HuH-7 (cell line): Measurements from ENCODE around the gene MARCO.
"Not testable (repeated sequence)": the region's sequence is repeated elsewhere in the genome, so short reads cannot be mapped to it uniquely, and the experiment has no call there.

Source experiments
- DNase-seq: peaks from one replicate; pipeline ENCODE4 v3.0.0; 2011; ENCODE audit warnings: low spot score

MARCO gene

GRCh38 chr2:119006441-119006840 lies 64.4 kb downstream of the MARCO start:
- no peak for DNase-seq

DNA sequence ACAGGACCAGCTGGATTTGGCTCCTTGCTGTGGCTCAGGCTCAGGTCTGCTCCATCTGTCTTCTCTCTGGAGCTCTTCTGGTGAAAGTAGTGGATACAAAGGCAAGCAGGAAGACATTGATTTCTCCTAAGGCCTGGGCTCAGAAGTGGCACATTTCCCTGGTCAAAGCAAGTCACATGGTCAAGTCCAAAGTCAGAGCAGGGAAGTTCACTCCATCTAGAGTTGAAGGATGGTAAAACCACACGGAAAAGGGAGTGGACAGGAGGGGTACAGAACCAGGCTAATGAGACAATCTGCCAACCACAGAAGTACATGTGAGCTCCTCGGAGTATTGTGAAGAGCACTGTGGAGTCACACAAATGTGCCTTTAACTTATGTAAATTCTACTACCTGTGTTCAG lies 66.1 kb downstream of the MARCO start:
- peak; percentile 49 for DNase-seq

DNA sequence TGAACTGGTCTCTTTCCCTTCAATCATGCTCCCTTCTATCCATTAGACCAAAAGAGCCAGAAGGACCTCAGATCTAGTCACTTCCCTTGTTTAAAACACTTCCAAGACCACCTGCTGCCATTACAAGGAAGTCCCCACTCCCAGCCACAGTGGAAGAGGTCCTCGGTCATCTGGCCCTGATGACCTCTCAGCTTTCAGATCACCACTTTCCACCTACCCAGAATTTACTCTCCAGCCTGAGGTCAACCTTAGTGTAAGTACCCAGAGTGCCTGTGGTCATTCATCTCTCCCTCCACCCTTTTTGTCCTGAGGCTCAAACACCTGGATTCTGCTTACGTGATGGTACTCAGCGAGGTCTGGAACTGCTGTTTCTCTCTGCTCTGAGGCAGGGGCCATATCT lies 67.1 kb downstream of the MARCO start:
- DNase-seq, result no peak

DNA sequence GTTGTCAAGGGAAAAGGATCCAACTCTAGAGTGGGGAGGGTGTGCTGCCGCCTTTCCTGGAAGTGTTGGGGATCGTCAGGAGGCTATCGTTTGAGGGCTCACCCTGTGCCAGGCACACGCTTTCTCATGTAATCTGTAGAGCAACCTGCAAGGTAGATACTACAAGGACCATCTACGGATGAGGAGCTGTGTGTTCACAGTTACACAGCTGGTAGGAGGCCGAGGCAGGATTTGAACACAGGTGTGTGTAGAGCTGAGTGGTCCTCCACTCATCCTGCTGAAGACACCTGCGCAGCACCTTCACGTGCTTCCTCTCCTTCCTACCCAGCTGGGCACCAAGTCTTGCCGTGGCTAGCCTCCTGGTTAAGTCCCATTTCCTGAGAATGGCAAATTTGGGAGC lies 68.3 kb downstream of the MARCO start:
- no peak for DNase-seq

- peak; percentile 73 for DNase-seq
These were observed 69.3 kb downstream of the MARCO start for GRCh38 chr2:119011162-119011909.

- DNase-seq, result no peak
These were observed 69.9 kb downstream of the MARCO start for GRCh38 chr2:119011910-119012209.

DNA sequence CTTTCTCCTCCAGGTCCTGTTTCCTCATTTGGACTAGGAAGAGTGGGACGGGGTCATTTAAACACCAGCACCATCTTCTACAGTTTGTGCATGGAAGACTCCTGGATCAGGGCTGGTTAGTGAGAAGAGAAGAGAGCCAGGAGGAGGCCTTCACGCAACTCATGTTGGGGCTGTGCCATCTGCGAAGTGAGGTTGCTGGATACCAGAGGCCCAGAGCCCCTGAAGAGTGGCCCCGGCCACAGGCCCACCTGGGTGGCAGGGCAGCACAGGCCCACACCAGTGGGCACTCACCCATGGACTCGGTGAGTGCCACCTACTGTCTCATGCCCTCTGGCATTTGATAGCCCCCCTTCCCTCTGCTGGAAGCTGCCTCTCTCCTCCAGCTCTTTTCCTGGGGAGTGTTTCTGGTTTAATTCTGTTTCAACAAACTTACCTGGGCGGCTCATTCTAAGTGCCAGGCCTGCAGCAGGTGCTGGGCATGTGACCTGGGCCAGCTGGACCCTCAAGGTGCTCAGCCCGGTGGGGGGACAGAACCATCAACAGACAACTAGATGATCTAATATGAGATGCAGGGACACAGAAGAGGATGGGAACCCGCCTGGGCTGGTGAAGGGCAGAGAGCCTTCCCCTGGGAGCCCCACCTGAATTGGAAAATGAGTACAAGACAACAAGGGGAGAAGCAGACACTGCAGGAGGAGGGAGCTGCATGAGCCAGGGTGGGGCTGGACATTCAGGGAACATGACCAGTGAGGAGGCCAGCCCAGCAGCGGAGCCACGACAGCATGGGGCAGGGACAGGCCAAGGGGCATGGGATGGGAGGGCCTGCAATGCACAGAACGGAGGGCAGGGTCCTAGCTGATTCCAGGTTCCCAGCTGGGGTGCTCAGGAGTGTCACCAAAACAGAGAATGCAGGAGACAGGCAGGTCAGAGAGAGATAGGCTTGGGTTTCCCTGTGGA lies 70.6 kb downstream of the MARCO start:
- DNase-seq, result no peak

DNA sequence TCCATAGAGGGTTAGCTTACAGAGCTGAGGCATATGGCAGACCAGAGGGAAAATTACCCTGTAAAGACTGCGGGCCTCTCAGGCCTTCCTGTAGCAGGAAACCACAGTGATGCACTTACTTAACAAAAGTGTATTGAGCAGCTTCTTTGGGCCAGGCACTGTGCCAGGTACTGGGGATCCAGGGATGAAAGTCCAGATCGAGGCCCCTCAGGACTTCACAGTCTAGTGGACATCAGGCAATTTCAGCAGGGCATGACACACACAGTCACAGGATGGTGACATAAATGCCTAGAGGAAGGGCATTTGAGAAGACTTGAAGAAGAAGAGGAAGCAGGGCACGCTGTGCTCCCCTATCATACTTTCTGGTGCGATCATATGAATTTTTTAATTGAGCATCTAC lies 71.7 kb downstream of the MARCO start:
- no peak for DNase-seq

DNA sequence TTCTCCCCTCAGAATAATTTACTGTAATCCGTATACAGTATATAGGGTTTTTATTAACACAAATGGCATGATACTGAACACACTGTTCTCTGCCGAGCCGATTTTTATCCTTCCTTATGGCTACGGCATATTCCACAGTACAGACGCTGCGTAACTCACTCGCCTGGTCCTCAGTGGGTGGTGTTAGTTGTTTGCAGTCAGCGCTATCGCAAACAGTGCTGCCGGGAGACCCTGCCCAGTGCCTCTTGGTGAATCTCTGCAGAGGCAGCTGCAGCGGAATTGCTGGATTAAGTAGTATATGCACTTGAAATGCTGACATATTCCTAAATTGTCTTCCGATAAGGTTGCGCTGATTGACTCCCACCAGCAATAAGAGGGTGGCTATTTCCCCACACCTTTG lies 73.9 kb downstream of the MARCO start:
- peak; percentile 19 for DNase-seq

- DNase-seq, result no peak
These were observed 77.5 kb downstream of the MARCO start for GRCh38 chr2:119019521-119019920.

DNA sequence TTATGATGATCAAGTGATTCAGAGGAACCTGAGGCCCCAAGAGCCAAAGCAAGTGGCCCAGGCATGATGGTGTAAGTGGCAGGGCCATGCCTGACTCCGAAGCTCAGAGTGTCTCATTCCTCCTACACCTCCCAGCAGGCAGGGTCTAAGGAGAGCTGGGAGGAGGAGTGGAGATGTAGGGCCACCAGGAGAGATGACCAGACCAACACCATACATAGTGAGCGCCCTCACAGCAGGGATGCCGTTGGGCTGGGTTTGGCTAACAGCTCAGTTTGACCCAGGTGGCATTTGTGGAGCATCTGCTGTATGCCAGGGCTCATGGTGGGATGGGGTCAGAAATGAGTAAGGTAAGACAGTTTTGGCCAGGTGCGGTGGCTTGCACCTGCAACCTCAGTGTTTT lies 80.7 kb downstream of the MARCO start:
- DNase-seq, result no peak

DNA sequence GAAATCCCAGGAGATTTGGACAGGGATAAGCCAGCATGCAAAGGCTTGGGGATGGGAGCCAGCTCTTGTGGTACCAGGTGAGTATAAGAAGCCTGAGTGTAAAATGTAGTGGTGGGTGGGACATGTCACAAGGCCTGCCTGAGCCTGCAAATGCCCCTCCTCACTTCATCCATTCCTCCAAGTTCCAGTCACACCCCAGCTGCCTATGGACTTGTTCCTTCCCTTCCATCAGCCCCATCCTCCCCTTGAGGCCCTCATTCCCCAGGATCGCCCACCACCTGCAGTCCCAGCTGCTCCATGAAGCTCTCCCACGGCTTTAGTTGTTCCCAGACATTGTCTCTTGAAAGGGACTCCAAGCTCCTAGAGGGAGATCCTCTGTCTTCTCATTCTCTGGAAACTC lies 81.5 kb downstream of the MARCO start:
- no peak for DNase-seq

- no peak for DNase-seq
These were observed 82.2 kb downstream of the MARCO start for GRCh38 chr2:119024152-119024551.

GRCh38 chr2:119024568-119024967 lies 82.6 kb downstream of the MARCO start:
- DNase-seq, result no peak

DNA sequence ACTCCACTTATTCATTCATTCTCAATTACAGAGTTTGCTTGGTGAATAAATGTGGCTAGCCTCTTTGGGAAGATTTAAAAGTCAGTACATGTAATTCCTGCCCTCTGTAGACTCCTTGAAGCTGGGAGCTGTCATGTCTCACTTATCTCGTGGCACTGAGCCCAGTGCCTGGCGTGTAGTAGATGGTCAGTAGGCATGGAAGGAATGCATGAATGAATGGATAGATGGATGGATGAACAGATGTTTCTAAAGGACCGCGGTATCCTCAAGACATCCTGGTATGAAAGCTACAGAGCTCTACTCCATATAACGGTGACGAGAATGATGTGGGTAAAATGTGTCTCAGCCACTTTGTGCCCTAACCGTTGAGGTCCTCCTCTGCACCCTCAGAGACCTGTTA lies 83.0 kb downstream of the MARCO start:
- DNase-seq, result no peak

DNA sequence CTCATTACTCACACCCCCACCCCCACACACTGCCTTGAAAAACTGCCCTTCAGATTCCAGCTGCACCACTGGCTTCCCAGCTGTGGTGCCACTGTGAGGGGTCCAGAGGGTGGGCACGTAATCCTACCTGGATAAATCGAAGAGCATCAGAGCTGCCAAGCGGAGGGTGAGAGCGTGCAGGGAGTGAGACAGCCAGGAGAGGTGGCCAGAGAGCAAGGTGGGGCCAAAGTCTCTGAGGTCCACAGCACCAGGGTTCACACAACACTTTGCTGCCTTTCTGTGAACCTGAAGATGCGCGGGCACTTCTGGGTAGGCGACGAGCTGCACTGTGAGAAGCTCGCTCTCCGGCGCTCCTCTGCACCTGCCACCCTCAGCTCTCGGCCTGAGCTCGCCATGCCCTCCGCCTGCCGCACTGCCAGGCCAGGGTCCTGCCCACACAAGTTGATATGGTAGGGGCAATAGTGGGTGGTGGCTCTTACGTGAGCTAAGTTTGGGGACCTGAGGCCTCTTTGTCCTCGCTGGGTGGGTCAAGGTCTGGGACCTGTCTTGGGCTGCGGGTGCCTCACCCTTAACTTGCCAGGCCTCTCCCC lies 83.9 kb downstream of the MARCO start:
- DNase-seq, result no peak

DNA sequence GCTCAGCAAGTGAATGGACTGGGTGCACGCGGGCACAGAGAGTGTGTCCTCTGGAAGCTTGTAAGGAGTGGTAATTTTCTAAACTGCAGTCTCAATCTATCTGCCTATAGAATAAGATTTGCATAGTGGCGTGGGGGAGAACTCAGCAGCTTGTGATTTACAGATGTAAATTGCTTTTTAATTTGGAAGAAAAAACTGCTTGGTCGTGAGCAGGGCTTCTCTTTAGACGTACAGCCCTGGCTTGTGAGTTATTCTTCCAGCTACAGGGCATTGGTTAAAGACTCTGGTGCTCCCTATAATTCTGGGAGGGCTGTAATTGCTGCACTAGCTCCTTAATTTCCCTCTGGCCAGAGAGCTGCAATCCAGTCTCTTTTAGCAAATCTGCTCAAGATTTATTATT lies 84.9 kb downstream of the MARCO start:
- no peak for DNase-seq

GRCh38 chr2:119028327-119029174 lies 86.6 kb downstream of the MARCO start:
- peak; percentile 61 for DNase-seq

DNA sequence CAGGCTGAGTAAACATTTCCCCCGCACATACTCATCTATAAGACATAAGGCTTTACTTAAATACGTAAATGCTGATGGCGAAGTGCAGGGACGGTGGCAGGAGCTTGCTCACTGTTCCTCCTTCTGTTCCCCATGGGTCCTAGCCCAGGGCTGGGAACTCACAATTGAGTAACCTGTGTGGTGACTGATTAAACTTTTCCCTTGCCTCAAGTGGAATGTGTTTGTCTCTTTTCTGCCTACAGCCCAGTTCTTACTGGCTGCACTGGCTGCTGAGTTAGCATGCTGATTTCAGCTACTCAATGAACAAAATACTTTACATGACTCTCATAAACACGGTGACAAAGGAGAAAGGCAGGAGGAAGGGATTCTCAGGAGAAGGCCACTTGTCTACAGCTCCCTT lies 87.3 kb downstream of the MARCO start:
- DNase-seq, result no peak

DNA sequence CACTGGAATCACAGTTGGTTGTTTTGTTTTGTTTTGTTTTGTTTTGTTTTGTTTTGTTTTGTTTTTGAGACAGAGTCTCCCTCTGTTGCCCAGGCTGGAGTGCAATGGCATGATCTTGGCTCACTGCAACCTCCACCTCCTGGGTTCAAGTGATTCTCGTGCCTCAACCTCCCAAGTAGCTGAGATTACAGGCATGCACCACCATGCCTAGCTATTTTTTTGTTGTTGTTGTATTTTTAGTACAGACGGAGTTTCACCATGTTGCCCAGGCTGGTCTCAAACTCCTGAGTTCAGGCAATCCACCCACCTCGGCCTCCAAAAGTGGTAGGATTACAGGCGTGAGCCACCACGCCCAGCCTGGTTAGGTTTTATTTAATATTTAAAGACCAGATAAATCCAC lies 95.9 kb downstream of the MARCO start:
- not testable (repeated sequence) for DNase-seq

DNA sequence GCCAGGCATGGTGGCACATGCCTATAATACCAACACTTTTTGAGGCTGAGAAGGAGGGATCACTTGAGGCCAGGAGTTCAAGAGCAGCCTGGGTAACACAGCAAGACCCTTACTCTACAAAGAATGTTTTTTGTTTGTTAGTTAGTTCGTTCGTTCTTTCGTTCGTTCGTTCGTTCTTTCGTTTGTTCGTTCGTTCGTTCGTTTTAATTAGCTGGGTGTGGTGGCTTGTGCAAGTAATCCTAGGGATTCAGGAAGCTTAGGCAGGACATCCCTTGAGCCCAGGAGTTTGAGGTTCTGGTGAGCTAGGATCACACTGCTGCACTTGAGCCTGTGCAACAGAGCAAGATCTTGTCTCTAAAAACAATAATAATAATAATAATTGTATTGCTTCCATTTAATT lies 98.7 kb downstream of the MARCO start:
- no peak for DNase-seq
